Measurements from ENCODE around the gene CDRT15.

DNA sequence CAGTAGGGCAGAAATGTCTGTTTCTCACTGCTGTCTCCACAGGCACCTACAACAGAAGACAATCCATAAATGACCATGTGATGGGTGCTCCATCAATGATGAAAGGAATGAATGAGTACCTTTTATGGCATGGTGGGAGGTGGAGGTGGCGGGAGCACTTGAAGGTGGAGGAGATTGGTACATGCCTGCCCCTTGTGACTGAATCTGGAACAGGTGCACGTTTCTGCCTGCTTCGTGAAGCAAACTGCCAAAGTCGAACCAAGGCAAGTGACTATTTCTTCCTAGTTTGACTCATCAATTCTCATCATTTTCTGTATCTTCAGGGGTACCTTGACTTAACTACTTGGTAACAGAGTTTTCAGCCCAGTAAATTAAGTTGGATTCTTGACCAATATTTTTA lies 25.4 kb downstream of the CDRT15 start:
- TF ChIP-seq POLR2AphosphoS5 (IDR thresholded peaks at IDR 0.05; ENCODE audit: borderline replicate concordance, low read depth, low read length) (no peak), EZH2 (IDR thresholded peaks at IDR 0.05) (no peak)

All from SK-N-MC (cell line).